ENCODE results near the gene PHLDB3.
"Not testable (repeated sequence)": the region's sequence is repeated elsewhere in the genome, so short reads cannot be mapped to it uniquely, and the experiment has no call there.

Gene PHLDB3

GRCh38 chr19:43526884-43527859, 22.6 kb upstream of the PHLDB3 start, which contains the start of gene ETHE1:
TSS of gene ETHE1 (minus strand) at chr19:43527201. CDS start at chr19:43527177, 24 bp downstream.
- H3K4me3 ChIP-seq (ENCODE audit: low read depth, low read length) = peak within 1 kb of the TSS; percentile 87
- no peak for TF ChIP-seq CTCF (IDR thresholded peaks at IDR 0.05; ENCODE audit: low read depth, low read length, missing control alignments)
- DNase-seq (ENCODE audit: low read depth) = no peak

GRCh38 chr19:43525836-43526771, 21.6 kb upstream of the PHLDB3 start:
- peak overlapping the region; percentile 87 for H3K4me3 ChIP-seq (ENCODE audit: low read depth, low read length)
- no peak for TF ChIP-seq CTCF (IDR thresholded peaks at IDR 0.05; ENCODE audit: low read depth, low read length, missing control alignments)
- DNase-seq (ENCODE audit: low read depth) = no peak

GRCh38 chr19:43524922-43525835, 20.6 kb upstream of the PHLDB3 start:
- no peak for TF ChIP-seq CTCF (IDR thresholded peaks at IDR 0.05; ENCODE audit: low read depth, low read length, missing control alignments)
- H3K4me3 ChIP-seq (ENCODE audit: low read depth, low read length) = peak overlapping the region; percentile 87
- no peak for DNase-seq (ENCODE audit: low read depth)

- not testable (repeated sequence) for H3K4me3 ChIP-seq (ENCODE audit: low read depth, low read length); DNase-seq (ENCODE audit: low read depth)
Observed at GRCh38 chr19:43523696-43524095, 19.1 kb upstream of the PHLDB3 start.

- TF ChIP-seq CTCF (IDR thresholded peaks at IDR 0.05; ENCODE audit: low read depth, low read length, missing control alignments) = no peak
- no peak for DNase-seq (ENCODE audit: low read depth)
- H3K4me3 ChIP-seq (ENCODE audit: low read depth, low read length) = no peak overlapping the region
Observed at GRCh38 chr19:43522929-43523328, 18.4 kb upstream of the PHLDB3 start.

- no peak overlapping the region for H3K4me3 ChIP-seq (ENCODE audit: low read depth, low read length)
- DNase-seq (ENCODE audit: low read depth) = peak; percentile 65
- TF ChIP-seq CTCF (IDR thresholded peaks at IDR 0.05; ENCODE audit: low read depth, low read length, missing control alignments) = peak; percentile 84
Observed at GRCh38 chr19:43519436-43520088, 15.0 kb upstream of the PHLDB3 start.

Data from GM12864 (cell line).